A673 (cell line): Measurements from ENCODE around the gene CENPH. TPM values are rescaled to one million over a fixed set of nuclear protein-coding genes. Genes with fewer than 3 reads are reported as not detected.
A peak's percentile ranks its signal among the peaks of the same experiment; 100 is the strongest.
"Not testable (repeated sequence)": the region's sequence is repeated elsewhere in the genome, so short reads cannot be mapped to it uniquely, and the experiment has no call there.

ENCODE experiments used
- BruUV-seq: library from RNA; stranded (reverse); fragments of 400-500 nt; replicated peaks from 2 replicates; lab custom pipeline; 2021; lab: Mats Ljungman, UMichigan
- CTCF ChIA-PET: fragments of 300-600 bp; sonication (Branson Sonifier 250); formaldehyde crosslinking; loops from one replicate; lab custom pipeline; 2022; ENCODE audit warnings: antibody characterized with exemption; lab: Charles Lee
- POLR2A ChIA-PET: fragments of 300-600 bp; sonication (Branson Sonifier 250); formaldehyde crosslinking; loops from one replicate; lab custom pipeline; 2022; ENCODE audit warnings: antibody characterized with exemption; ENCODE audit not compliant: low non-redundant PET; lab: Charles Lee
- DNase-seq: peaks from one replicate; pipeline ENCODE4 v3.0.0-alpha.2; 2015; ENCODE audit warnings: low spot score
- H3K27ac ChIP-seq: fragments of 200-600 bp; sonication (generic); 2 replicates; pipeline ENCODE4 v1.5.1; 2016; ENCODE audit warnings: mixed run types, low read depth, mild to moderate bottlenecking, mixed read lengths, antibody characterized with exemption, low read length; ENCODE audit not compliant: poor library complexity, severe bottlenecking
- H3K27me3 ChIP-seq: fragments of 200-600 bp; sonication (generic); replicated peaks from 2 replicates; pipeline ENCODE4 v1.6.1; 2017; ENCODE audit warnings: mixed run types, low read depth, mild to moderate bottlenecking, mixed read lengths, antibody characterized with exemption, low read length; ENCODE audit not compliant: insufficient read depth, poor library complexity
- H3K36me3 ChIP-seq: fragments of 200-600 bp; sonication (generic); 2 replicates; pipeline ENCODE4 v1.6.1; 2016; ENCODE audit warnings: mixed run types, mild to moderate bottlenecking, mixed read lengths, antibody characterized with exemption, low read length; ENCODE audit not compliant: insufficient read depth, poor library complexity, severe bottlenecking
- H3K4me1 ChIP-seq: fragments of 200-600 bp; sonication (generic); 2 replicates; pipeline ENCODE4 v1.6.1; 2017; ENCODE audit warnings: mixed run types, mild to moderate bottlenecking, mixed read lengths, antibody characterized with exemption, low read length; ENCODE audit not compliant: insufficient read depth, poor library complexity, severe bottlenecking
- H3K4me3 ChIP-seq: fragments of 200-600 bp; sonication (generic); 2 replicates; pipeline ENCODE4 v1.5.1; 2016; ENCODE audit warnings: low read depth, mixed run types, mild to moderate bottlenecking, mixed read lengths, low read length; ENCODE audit not compliant: poor library complexity, severe bottlenecking
- H3K9me3 ChIP-seq: fragments of 200-600 bp; sonication (generic); 2 replicates; pipeline ENCODE4 v1.6.1; 2016; ENCODE audit warnings: mixed run types, low read depth, mild to moderate bottlenecking, mixed read lengths, antibody characterized with exemption, low read length; ENCODE audit not compliant: poor library complexity, severe bottlenecking
- EZH2 ChIP-seq: fragments of 200-600 bp; sonication (generic); IDR thresholded peaks from 2 replicates; pipeline ENCODE4 v1.6.1; 2017; ENCODE audit warnings: borderline replicate concordance, low read depth, mild to moderate bottlenecking, mixed read lengths, antibody characterized with exemption, low read length; ENCODE audit not compliant: poor library complexity, severe bottlenecking
- intact Hi-C: fragments of 100-400 bp; cut with micrococcal nuclease; formaldehyde crosslinking; loops from one replicate; pipeline ENCODE4 v1.10.0; 2022; ENCODE audit not compliant: unreplicated experiment
- total RNA-seq: library from RNA; stranded (reverse); gene quantifications from 2 replicates; pipeline ENCODE4 v1.2.3, GENCODE V29; 2021
- TF ChIP-seq, protein P1 (sequence below): fragments of 300-800, 200-600 bp; sonication (generic); conservative IDR thresholded peaks from 2 replicates; pipeline ENCODE4 v1.5.1; 2017; ENCODE audit warnings: low read depth, mild to moderate bottlenecking, antibody characterized with exemption, low read length, moderate library complexity, mixed read lengths

The CENPH gene
- total RNA-seq, 1 experiment from 2014 or later, result 56.9 TPM

DNA sequence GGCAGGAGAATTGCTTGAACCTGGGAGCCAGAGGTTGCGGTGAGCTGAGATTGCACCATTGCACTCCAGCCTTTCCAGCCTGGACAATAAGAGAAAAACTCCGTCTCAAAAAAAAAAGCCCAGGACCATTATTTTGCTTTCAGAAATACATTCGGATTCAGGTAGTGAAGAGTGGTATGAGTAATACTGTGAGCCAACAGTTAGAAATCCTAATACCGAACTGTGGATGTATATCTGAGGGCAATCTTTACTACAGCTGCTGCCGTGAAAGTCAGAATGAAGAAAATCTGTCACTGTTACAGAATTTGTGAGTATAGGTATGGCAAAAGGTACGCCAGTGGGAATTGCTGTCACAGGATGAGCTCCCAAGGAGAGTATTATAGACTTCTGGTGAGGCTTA is 41.9 kb downstream of the CENPH start:
- H3K27ac ChIP-seq, result no peak overlapping the region
- H3K4me1 ChIP-seq, result no peaks in the 10 kb centered on the region
- H3K4me3 ChIP-seq, result no peak overlapping the region
- H3K27me3 ChIP-seq, result no peaks in the 10 kb centered on the region
- H3K9me3 ChIP-seq, result no peaks in the 10 kb centered on the region
- H3K36me3 ChIP-seq, result peaks cover 21% of the 10 kb centered on the region
- no TSS peak for BruUV-seq
- ChIA-PET CTCF (no interaction called here), POLR2A (no interaction called here)
- TF ChIP-seq, protein P1, sequence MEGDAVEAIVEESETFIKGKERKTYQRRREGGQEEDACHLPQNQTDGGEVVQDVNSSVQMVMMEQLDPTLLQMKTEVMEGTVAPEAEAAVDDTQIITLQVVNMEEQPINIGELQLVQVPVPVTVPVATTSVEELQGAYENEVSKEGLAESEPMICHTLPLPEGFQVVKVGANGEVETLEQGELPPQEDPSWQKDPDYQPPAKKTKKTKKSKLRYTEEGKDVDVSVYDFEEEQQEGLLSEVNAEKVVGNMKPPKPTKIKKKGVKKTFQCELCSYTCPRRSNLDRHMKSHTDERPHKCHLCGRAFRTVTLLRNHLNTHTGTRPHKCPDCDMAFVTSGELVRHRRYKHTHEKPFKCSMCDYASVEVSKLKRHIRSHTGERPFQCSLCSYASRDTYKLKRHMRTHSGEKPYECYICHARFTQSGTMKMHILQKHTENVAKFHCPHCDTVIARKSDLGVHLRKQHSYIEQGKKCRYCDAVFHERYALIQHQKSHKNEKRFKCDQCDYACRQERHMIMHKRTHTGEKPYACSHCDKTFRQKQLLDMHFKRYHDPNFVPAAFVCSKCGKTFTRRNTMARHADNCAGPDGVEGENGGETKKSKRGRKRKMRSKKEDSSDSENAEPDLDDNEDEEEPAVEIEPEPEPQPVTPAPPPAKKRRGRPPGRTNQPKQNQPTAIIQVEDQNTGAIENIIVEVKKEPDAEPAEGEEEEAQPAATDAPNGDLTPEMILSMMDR, result no peak
- no peak for TF ChIP-seq EZH2
- no peak for DNase-seq
- intact Hi-C loops, result no loop called here

DNA sequence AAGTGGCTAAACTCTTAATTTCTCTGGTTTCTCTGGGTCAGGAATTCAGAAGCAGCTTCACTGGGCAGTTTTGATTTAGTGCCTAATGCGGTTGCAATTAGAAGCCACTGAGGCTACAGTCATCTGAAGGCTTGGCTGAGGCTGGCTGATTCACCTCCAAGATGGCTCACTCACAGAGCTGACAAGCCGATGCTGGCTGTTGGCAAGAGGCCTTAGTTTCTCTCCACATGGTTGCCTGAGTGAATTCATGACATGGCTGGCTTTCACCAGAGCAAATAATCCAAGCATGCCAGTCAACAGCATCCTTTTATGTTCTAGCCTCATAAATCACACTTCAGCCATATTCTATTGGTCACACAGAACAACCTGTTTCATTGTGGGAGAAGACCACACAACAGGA is 42.5 kb downstream of the CENPH start:
- DNase-seq, result no peak
- Histone ChIP-seq H3K9me3 (no peaks in the 10 kb centered on the region), H3K27ac (no peak overlapping the region), H3K36me3 (peaks cover 21% of the 10 kb centered on the region), H3K4me3 (no peak overlapping the region), H3K4me1 (no peaks in the 10 kb centered on the region), H3K27me3 (no peaks in the 10 kb centered on the region)
- no TSS peak for BruUV-seq
- intact Hi-C loops, result no loop called here
- ChIA-PET CTCF (no interaction called here), POLR2A (no interaction called here)
- TF ChIP-seq, protein P1, result no peak
- no peak for TF ChIP-seq EZH2

DNA sequence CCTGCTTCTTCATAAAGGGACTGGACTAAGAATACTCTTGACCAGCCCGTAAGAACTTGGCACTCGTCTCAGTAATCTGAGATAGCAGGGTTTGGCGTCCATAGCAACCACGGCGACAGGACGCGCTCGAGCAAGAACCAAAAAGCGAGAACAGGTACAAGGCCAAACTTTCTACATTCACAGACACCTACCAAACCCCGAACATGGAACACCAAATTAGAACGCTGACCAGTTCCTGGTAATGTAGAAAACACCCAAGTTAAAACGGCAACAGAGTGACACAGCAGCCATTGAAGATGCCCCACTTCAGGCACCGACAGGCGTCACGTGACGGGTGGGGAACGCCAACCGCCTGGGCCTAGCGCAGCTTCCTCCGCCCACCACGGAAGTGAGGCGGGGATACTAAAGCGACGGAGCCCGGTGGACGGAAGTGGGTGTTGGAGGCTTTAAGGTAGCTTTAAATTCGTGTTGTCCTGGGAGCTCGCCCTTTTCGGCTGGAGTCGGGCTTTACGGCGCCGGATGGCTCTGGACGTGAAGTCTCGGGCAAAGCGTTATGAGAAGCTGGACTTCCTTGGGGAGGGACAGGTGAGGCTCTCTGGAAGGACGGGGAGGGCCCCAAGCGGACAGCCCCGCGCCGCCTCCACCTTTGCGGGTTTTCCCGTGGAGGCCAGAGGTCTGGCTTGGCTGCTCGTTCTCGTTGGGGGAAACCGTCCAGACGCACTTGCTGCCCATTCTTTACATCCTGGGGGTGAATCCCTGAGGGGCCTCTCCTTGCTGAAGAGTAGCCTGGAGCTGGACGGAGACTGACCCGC is 45.3 kb downstream of the CENPH start, which contains the start of gene CDK7:
TSS of gene CDK7 (plus strand) at position 430 of the 812 bp plus-strand sequence. CDS start at position 520, 90 bp downstream.
- peak within 1 kb of the TSS; percentile 75 for H3K27ac ChIP-seq
- H3K4me1 ChIP-seq, result no peaks in the 10 kb centered on the region
- H3K36me3 ChIP-seq, result peaks cover 8% of the 10 kb centered on the region
- peak within 1 kb of the TSS; percentile 77 for H3K4me3 ChIP-seq
- H3K9me3 ChIP-seq, result no peaks in the 10 kb centered on the region
- CTCF ChIA-PET, result no interaction called here
- BruUV-seq, result no TSS peak
- intact Hi-C loops, result no loop called here
- DNase-seq, result peak; percentile 97
- no peak for TF ChIP-seq EZH2
- TF ChIP-seq, protein P1, result no peak
- POLR2A ChIA-PET, result no interaction called here
- no peaks in the 10 kb centered on the region for H3K27me3 ChIP-seq

DNA sequence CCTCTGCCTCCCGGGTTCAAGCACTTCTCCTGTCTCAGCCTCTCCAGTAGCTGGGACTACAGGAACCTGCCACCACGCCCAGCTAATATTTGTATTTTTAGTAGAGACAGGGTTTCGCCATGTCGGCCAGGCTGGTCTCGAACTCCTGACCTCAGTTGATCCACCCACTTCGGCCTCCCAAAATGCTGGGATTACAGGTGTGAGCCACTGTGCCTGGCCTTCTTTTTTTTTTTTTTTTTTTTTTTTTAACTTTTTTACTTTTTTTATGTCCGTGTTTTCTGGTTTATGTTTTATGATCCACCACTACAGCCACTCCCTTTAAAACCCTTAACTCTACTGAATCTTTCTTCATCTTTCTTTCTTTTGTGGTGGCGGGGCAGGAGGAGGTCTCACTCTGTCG is 47.4 kb downstream of the CENPH start:
- BruUV-seq, H3K27ac ChIP-seq, intact Hi-C loops, H3K4me3 ChIP-seq, POLR2A ChIA-PET, H3K27me3 ChIP-seq, DNase-seq, H3K4me1 ChIP-seq, H3K9me3 ChIP-seq, CTCF ChIA-PET: not testable (repeated sequence)
- peaks cover 16% of the 10 kb centered on the region for H3K36me3 ChIP-seq
